Raji (cell line): ENCODE results near the gene TMEM212.

ENCODE experiments used
- POLR2A ChIP-seq: IDR thresholded peaks from 2 replicates; pipeline ENCODE4 v1.6.1; 2011; ENCODE audit warnings: low read depth, low read length, control low read depth; ENCODE audit not compliant: insufficient read depth

The TMEM212 gene

GRCh38 chr3:171906951-171907676 is 64.0 kb downstream of the TMEM212 start:
- no peak for TF ChIP-seq POLR2A

GRCh38 chr3:171907761-171908160 is 64.6 kb downstream of the TMEM212 start:
- TF ChIP-seq POLR2A = no peak

GRCh38 chr3:171908731-171909130 is 65.6 kb downstream of the TMEM212 start:
- TF ChIP-seq POLR2A = no peak
